PC-3 (cell line): ENCODE measurements around the gene OR52W1. TPM values are rescaled to one million over a fixed set of nuclear protein-coding genes. Genes with fewer than 3 reads are reported as not detected.

Experiments
- ATAC-seq: fragments of 200-7000 bp; cut with Tn5 transposase; 2 replicates; pipeline ENCODE4 v1.9.1; 2020; ENCODE audit warnings: mild to moderate bottlenecking, moderate library complexity
- BruUV-seq: library from RNA; stranded (reverse); fragments of 400-500 nt; replicated peaks from 2 replicates; lab custom pipeline; 2021; lab: Mats Ljungman, UMichigan
- CTCF ChIA-PET: fragments of 300-600 bp; sonication (Branson Sonifier 250); formaldehyde crosslinking; loops from one replicate; lab custom pipeline; 2022; ENCODE audit warnings: antibody characterized with exemption; lab: Charles Lee
- POLR2A ChIA-PET: fragments of 300-600 bp; sonication (Branson Sonifier 250); formaldehyde crosslinking; loops from one replicate; lab custom pipeline; 2022; ENCODE audit warnings: antibody characterized with exemption; ENCODE audit not compliant: unreplicated experiment; lab: Charles Lee
- DNase-seq: peaks from one replicate; pipeline ENCODE4 v3.0.0-alpha.2; 2015
- H2AFZ ChIP-seq: fragments of 300-600 bp; sonication (generic); 2 replicates; pipeline ENCODE4 v1.6.0; 2016; ENCODE audit warnings: antibody characterized with exemption, low read length
- H3F3A ChIP-seq: fragments of 300-600 bp; sonication (generic); one replicate; pipeline ENCODE4 v1.6.0; 2017; ENCODE audit warnings: antibody characterized with exemption, low read length, control low read depth, mild to moderate bottlenecking; ENCODE audit not compliant: unreplicated experiment
- H3K27ac ChIP-seq: fragments of 300-600 bp; sonication (generic); 2 replicates; pipeline ENCODE4 v1.5.1; 2016; ENCODE audit warnings: mild to moderate bottlenecking, low read length
- H3K27me3 ChIP-seq: fragments of 300-600 bp; sonication (generic); 2 replicates; pipeline ENCODE4 v1.6.1; 2016; ENCODE audit warnings: low read length, mixed read lengths
- H3K36me3 ChIP-seq: fragments of 300-600 bp; sonication (generic); 2 replicates; pipeline ENCODE4 v1.6.1; 2016; ENCODE audit warnings: low read depth, mixed run types, low read length, mixed read lengths
- H3K4me1 ChIP-seq: fragments of 300-600 bp; sonication (generic); 2 replicates; pipeline ENCODE4 v1.5.1; 2016; ENCODE audit warnings: low read length; ENCODE audit not compliant: insufficient read depth
- H3K4me2 ChIP-seq: fragments of 300-600 bp; sonication (generic); 2 replicates; pipeline ENCODE4 v1.6.0; 2016; ENCODE audit warnings: low read length
- H3K4me3 ChIP-seq: fragments of 300-600 bp; sonication (generic); 2 replicates; pipeline ENCODE4 v1.5.1; 2016; ENCODE audit warnings: mild to moderate bottlenecking, low read length, mixed read lengths
- H3K79me2 ChIP-seq: fragments of 300-600 bp; sonication (generic); 2 replicates; pipeline ENCODE4 v1.6.1; 2017; ENCODE audit warnings: low read length, mixed read lengths
- H3K9ac ChIP-seq: fragments of 300-600 bp; sonication (generic); 2 replicates; pipeline ENCODE4 v1.6.0; 2016; ENCODE audit warnings: mild to moderate bottlenecking, low read length
- H3K9me2 ChIP-seq: fragments of 300-600 bp; sonication (generic); replicated peaks from 2 replicates; pipeline ENCODE4 v1.6.1; 2016; ENCODE audit warnings: mixed run types, low read length, mixed read lengths
- H3K9me3 ChIP-seq: fragments of 300-600 bp; sonication (generic); 2 replicates; pipeline ENCODE4 v1.6.1; 2016; ENCODE audit warnings: low read length, mixed read lengths
- H4K20me1 ChIP-seq: fragments of 300-600 bp; sonication (generic); 2 replicates; pipeline ENCODE4 v1.6.1; 2016; ENCODE audit warnings: low read length, mixed read lengths
- CTCF ChIP-seq: fragments of 300-600 bp; sonication (generic); conservative IDR thresholded peaks from 2 replicates; pipeline ENCODE4 v1.5.1; 2017; ENCODE audit warnings: antibody characterized with exemption, low read depth, mild to moderate bottlenecking, low read length
- EZH2 ChIP-seq: fragments of 300-600 bp; sonication (generic); IDR thresholded peaks from one replicate; pipeline ENCODE4 v1.6.1; 2017; ENCODE audit warnings: antibody characterized with exemption, mild to moderate bottlenecking, low read length; ENCODE audit not compliant: unreplicated experiment
- EZH2phosphoT487 ChIP-seq: fragments of 300-600 bp; sonication (generic); IDR thresholded peaks from 2 replicates; pipeline ENCODE4 v1.6.1; 2018; ENCODE audit warnings: mild to moderate bottlenecking, antibody characterized with exemption, low read length, borderline replicate concordance
- intact Hi-C: fragments of 100-400 bp; cut with micrococcal nuclease; formaldehyde crosslinking; loops from 2 replicates; pipeline ENCODE4 v1.9.0; 2023
- total RNA-seq: library from RNA; depleted of rRNA; stranded (reverse); fragments of >200 nt; gene quantifications from 2 replicates; pipeline ENCODE4 v1.2.3, GENCODE V29; 2014

The OR52W1 gene
- total RNA-seq, 1 experiment from 2014 or later = not detected

- Histone ChIP-seq H3K4me2 (no peak overlapping the region), H3K9me3 (no peaks in the 10 kb centered on the region), H3K36me3 (no peaks in the 10 kb centered on the region), H3K4me3 (no peak overlapping the region), H3K9me2 (no peaks in the 10 kb centered on the region), H3K27me3 (peaks cover 8% of the 10 kb centered on the region), H3F3A (no peaks in the 10 kb centered on the region), H3K79me2 (no peaks in the 10 kb centered on the region), H3K9ac (no peak overlapping the region), H3K4me1 (no peaks in the 10 kb centered on the region), H4K20me1 (no peaks in the 10 kb centered on the region), H3K27ac (no peak overlapping the region), H2AFZ (no peak overlapping the region)
- ChIA-PET CTCF (no interaction called here), POLR2A (no interaction called here)
- intact Hi-C loops = no loop called here
- ATAC-seq (no peak), DNase-seq (no peak)
- no TSS peak for BruUV-seq
- TF ChIP-seq CTCF (no peak), EZH2 (no peak), EZH2phosphoT487 (no peak)
Observed at GRCh38 chr11:6175440-6175839, 23.6 kb upstream of the OR52W1 start.

- Histone ChIP-seq H3K36me3 (no peaks in the 10 kb centered on the region), H2AFZ (no peak overlapping the region), H3K4me1 (no peaks in the 10 kb centered on the region), H4K20me1 (no peaks in the 10 kb centered on the region), H3K4me2 (no peak overlapping the region), H3K4me3 (no peak overlapping the region), H3K27ac (no peak overlapping the region), H3K27me3 (no peaks in the 10 kb centered on the region; the same call in 1 of the 2 replicates), H3K9ac (no peak overlapping the region), H3K9me2 (no peaks in the 10 kb centered on the region), H3F3A (no peaks in the 10 kb centered on the region), H3K9me3 (no peaks in the 10 kb centered on the region), H3K79me2 (no peaks in the 10 kb centered on the region)
- ChIA-PET CTCF (no interaction called here), POLR2A (no interaction called here)
- DNase-seq (no peak), ATAC-seq (no peak)
- TF ChIP-seq CTCF = no peak
- no peak for TF ChIP-seq EZH2
- TF ChIP-seq EZH2phosphoT487 = no peak
- BruUV-seq = no TSS peak
- intact Hi-C loops = no loop called here
Observed at GRCh38 chr11:6191742-6192141, 7.3 kb upstream of the OR52W1 start.

- no peaks in the 10 kb centered on the region for H3K9me3 ChIP-seq
- TF ChIP-seq EZH2phosphoT487 (no peak), CTCF (no peak), EZH2 (no peak)
- no peak overlapping the region for H3K27ac ChIP-seq
- ATAC-seq = no peak
- no peaks in the 10 kb centered on the region; the same call in 1 of the 2 replicates for H3K27me3 ChIP-seq
- H3K4me2 ChIP-seq = no peak overlapping the region
- DNase-seq = no peak
- no peaks in the 10 kb centered on the region for H3K4me1 ChIP-seq
- no peaks in the 10 kb centered on the region for H3K79me2 ChIP-seq
- ChIA-PET CTCF (no interaction called here), POLR2A (no interaction called here)
- no peak overlapping the region for H3K9ac ChIP-seq
- H3K4me3 ChIP-seq = no peak overlapping the region
- H4K20me1 ChIP-seq = no peaks in the 10 kb centered on the region
- intact Hi-C loops = no loop called here
- no peak overlapping the region for H2AFZ ChIP-seq
- BruUV-seq = no TSS peak
- H3K9me2 ChIP-seq = no peaks in the 10 kb centered on the region
- H3F3A ChIP-seq = no peaks in the 10 kb centered on the region
- no peaks in the 10 kb centered on the region for H3K36me3 ChIP-seq
Observed at GRCh38 chr11:6194065-6194581, 4.9 kb upstream of the OR52W1 start.
